ENCODE data around the gene SIPA1L2. TPM values are rescaled to one million over a fixed set of nuclear protein-coding genes. Genes with fewer than 3 reads are reported as not detected.

Gene SIPA1L2
- total and polyA plus RNA-seq, 2 experiments from 2014 or later = 4.1 to 17.0 TPM

- TF ChIP-seq CTCF (conservative IDR thresholded peaks at IDR 0.05; ENCODE audit: low read depth in 2 of 2) (no peak), ZNF114 (CRISPR knock-in tag; IDR thresholded peaks at IDR 0.05) (no peak), POLR2AphosphoS5 (IDR thresholded peaks at IDR 0.05; ENCODE audit: low read depth) (no peak)
Observed at GRCh38 chr1:232658386-232658785, 28.5 kb upstream of the SIPA1L2 start (continued).

DNA sequence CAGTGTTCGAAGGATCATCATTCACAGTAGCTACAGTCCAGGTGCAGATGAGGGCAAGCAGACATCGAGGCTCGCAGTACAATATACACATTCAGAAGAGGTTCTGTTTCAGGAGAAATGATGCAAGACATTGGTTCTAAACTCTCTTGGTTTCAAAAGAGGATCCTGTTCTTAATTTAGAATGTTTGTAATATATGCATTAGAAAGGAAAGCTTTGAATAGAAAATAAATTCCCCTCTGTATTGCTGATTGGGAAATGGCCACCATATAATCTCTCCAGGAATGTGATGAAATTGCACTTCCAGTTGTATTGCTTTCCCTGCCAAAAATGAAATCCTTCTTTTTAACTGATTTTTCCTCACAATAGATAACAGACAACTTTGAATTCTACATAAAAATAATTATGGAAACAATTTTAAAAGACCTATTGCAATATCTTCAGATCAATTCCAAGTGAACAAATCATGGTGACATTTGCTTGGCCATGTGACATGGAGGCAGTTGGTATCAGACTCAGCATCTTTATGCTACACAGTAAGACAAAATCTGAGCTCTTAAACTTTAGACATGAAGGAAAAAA lies 27.6 kb upstream of the SIPA1L2 start:
- Histone ChIP-seq H3K4me1 (ENCODE audit: insufficient read depth) (0 out of 2 replicates have a peak, but pooled peaks cover 4% of the 10 kb centered on the region), H3K4me3 (no peak overlapping the region), H2AFZ (0 out of 2 replicates have a peak overlapping the region, but pooled peaks have one; percentile 8), H3F3A (replicated peaks; ENCODE audit: low read depth) (no peaks in the 10 kb centered on the region), H4K20me1 (replicated peaks; ENCODE audit: insufficient read depth) (no peaks in the 10 kb centered on the region), H3K36me3 (ENCODE audit: insufficient read depth) (no peaks in the 10 kb centered on the region), H3K27ac (ENCODE audit: low read depth) (no peak overlapping the region), H3K9me2 (ENCODE audit: insufficient read depth) (peaks cover 4% of the 10 kb centered on the region; the same call in 1 of the 2 replicates), H3K27me3 (ENCODE audit: insufficient read depth) (no peaks in the 10 kb centered on the region), H3K4me2 (no peak overlapping the region), H3K79me2 (replicated peaks; ENCODE audit: insufficient read depth) (no peaks in the 10 kb centered on the region)
- no peak for TF ChIP-seq CREB1 (CRISPR knock-in tag; IDR thresholded peaks at IDR 0.05; ENCODE audit: low read depth)
- no peak for TF ChIP-seq ZNF331 (CRISPR knock-in tag; IDR thresholded peaks at IDR 0.05; ENCODE audit: low read depth)
- TF ChIP-seq POLR2AphosphoS5 (IDR thresholded peaks at IDR 0.05; ENCODE audit: low read depth) = no peak
- TF ChIP-seq STAT1 (IDR thresholded peaks at IDR 0.05; ENCODE audit: unreplicated experiment) = no peak
- no peak overlapping the region for H3K27ac Mint-ChIP-seq
- no peak overlapping the region for H3K4me3 Mint-ChIP-seq
- peaks cover 3% of the 10 kb centered on the region; the same call in 2 of the 3 replicates for H3K4me1 Mint-ChIP-seq
- no peak for ATAC-seq
- H3K36me3 Mint-ChIP-seq (ENCODE audit: low read depth) = no peaks in the 10 kb centered on the region
- DNase-seq (ENCODE audit: low spot score) = no peak
- H3K27me3 Mint-ChIP-seq (ENCODE audit: insufficient read depth, low read depth, poor library complexity) = peaks cover 2% of the 10 kb centered on the region
- no peaks in the 10 kb centered on the region for H3K9me3 Mint-ChIP-seq

- no peak for DNase-seq (ENCODE audit: low spot score)
- Histone ChIP-seq H3F3A (replicated peaks; ENCODE audit: low read depth) (no peaks in the 10 kb centered on the region), H4K20me1 (replicated peaks; ENCODE audit: insufficient read depth) (no peaks in the 10 kb centered on the region), H3K79me2 (replicated peaks; ENCODE audit: insufficient read depth) (no peaks in the 10 kb centered on the region), H3K4me1 (ENCODE audit: insufficient read depth) (0 out of 2 replicates have a peak, but pooled peaks cover 4% of the 10 kb centered on the region), H3K4me3 (no peak overlapping the region), H3K9me2 (ENCODE audit: insufficient read depth) (no peaks in the 10 kb centered on the region), H2AFZ (no peak overlapping the region), H3K4me2 (no peak overlapping the region), H3K36me3 (ENCODE audit: insufficient read depth) (no peaks in the 10 kb centered on the region), H3K27ac (ENCODE audit: low read depth) (no peak overlapping the region), H3K27me3 (ENCODE audit: insufficient read depth) (no peaks in the 10 kb centered on the region)
- Mint-ChIP-seq H3K36me3 (ENCODE audit: low read depth) (no peaks in the 10 kb centered on the region), H3K27ac (no peak overlapping the region), H3K4me3 (no peak overlapping the region), H3K4me1 (peaks cover 3% of the 10 kb centered on the region; the same call in 2 of the 3 replicates), H3K27me3 (ENCODE audit: insufficient read depth, low read depth, poor library complexity) (peaks cover 4% of the 10 kb centered on the region), H3K9me3 (no peaks in the 10 kb centered on the region; the same call in 2 of the 3 replicates)
- no peak for ATAC-seq
- TF ChIP-seq ZNF462 (CRISPR knock-in tag; IDR thresholded peaks at IDR 0.05) (no peak), REST (IDR thresholded peaks at IDR 0.05; ENCODE audit: unreplicated experiment) (no peak), ZNF331 (CRISPR knock-in tag; IDR thresholded peaks at IDR 0.05; ENCODE audit: low read depth) (no peak), ZNF114 (CRISPR knock-in tag; IDR thresholded peaks at IDR 0.05) (no peak)
Observed at GRCh38 chr1:232655746-232656085, 25.8 kb upstream of the SIPA1L2 start.

Data from GM23338 (cell line).